RWPE1 (cell line): ENCODE results near the gene KIRREL3.

Experiments
- CTCF ChIA-PET: fragments of 350-600 bp; sonication (Branson Sonifier 250); formaldehyde crosslinking; extraction: SDS; loops from one replicate; lab custom pipeline; 2021; lab: Yijun Ruan, JAX
- POLR2A ChIA-PET: fragments of 400-600 bp; formaldehyde crosslinking; extraction: SDS; loops from one replicate; lab custom pipeline; 2020; ENCODE audit warnings: antibody characterized with exemption; ENCODE audit not compliant: low non-redundant PET; lab: Yijun Ruan, JAX
- DNase-seq: peaks from one replicate; pipeline ENCODE4 v3.0.0; 2012; ENCODE audit warnings: low spot score
- H3K27ac ChIP-seq: fragments of 450-650 bp; 2 replicates; pipeline ENCODE4 v1.5.1; 2017
- CTCF ChIP-seq: fragments of 450-650 bp; conservative IDR thresholded peaks from 2 replicates; pipeline ENCODE4 v1.5.1; 2017; ENCODE audit warnings: low read depth, mild to moderate bottlenecking

Gene KIRREL3

GRCh38 chr11:126971305-126971704 is 29.3 kb downstream of the KIRREL3 start:
- POLR2A ChIA-PET, result no interaction called here

DNA sequence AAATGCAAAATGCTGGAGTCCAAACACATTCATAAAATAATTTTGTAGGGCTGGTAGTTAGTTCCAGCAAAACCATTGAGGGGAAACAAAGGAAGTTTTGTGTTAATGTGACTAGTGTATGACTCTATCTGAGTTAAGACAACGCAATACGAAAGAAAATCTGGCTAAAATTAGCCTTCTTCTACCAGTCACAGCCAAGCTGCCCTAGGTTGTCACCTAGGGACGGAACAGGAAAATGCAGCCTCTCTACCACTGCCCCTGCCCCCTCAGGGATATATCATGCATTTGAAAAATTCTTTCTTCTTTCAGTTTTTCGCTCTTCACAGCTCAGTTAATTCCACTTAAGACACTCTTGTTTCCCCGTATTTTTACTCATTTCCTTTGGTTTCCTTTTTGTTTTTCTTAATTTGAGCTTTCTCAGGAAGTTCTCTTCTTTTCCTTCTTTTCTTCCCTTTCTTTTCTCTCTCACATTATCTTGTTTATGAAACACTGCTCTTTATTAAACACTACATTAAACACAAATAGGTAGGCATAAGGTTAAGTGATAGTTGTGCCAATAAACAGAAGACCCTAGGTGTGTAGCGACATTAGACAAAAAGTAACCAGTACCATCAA is 30.6 kb downstream of the KIRREL3 start:
- ChIA-PET POLR2A (no interaction called here), CTCF (interaction anchor here (0.8 to 1.0 kb wide), 2 partner anchors 104 to 368 kb away, joined by 3 to 4 read pairs; no protein-coding TSS in a partner anchor)
- no peak for TF ChIP-seq CTCF
- no peak overlapping the region for H3K27ac ChIP-seq
- no peak for DNase-seq

More at GRCh38 chr11:126971305-126971704, 29.3 kb downstream of the KIRREL3 start:
- CTCF ChIA-PET, result interaction anchor here (0.7 kb wide), 1 partner anchor 88 kb away, joined by 3 read pairs; no protein-coding TSS in a partner anchor
- no peak for TF ChIP-seq CTCF
- no peak for DNase-seq
- H3K27ac ChIP-seq, result no peak overlapping the region

- POLR2A ChIA-PET, result no interaction called here
- CTCF ChIA-PET, result no interaction called here
- no peak overlapping the region for H3K27ac ChIP-seq
- no peak for TF ChIP-seq CTCF
- DNase-seq, result no peak
Measured at GRCh38 chr11:126968915-126969314, 31.7 kb downstream of the KIRREL3 start.

DNA sequence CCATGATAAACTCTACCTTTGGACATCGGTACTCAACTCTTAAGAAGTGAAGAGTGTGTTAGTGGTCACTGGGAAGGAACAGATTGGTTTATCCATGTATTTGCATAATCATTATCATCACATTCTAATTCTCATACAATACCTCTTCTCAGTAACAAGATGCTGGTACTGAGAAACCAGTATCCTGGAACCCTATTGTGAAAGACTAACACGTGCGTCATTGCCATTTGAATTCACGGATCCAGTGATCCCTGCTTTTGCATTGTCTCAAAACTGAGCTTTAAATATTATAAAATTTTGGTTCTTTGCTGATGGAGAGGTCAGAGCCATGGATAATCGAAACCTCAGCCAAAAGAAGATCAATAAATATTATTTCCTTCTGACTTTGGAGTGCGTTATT is 35.2 kb downstream of the KIRREL3 start:
- POLR2A ChIA-PET, result no interaction called here
- CTCF ChIA-PET, result interaction anchor here (0.7 kb wide), 1 partner anchor 1137 kb away, joined by 3 read pairs; no protein-coding TSS in a partner anchor
- no peak for DNase-seq
- H3K27ac ChIP-seq, result no peak overlapping the region
- no peak for TF ChIP-seq CTCF

DNA sequence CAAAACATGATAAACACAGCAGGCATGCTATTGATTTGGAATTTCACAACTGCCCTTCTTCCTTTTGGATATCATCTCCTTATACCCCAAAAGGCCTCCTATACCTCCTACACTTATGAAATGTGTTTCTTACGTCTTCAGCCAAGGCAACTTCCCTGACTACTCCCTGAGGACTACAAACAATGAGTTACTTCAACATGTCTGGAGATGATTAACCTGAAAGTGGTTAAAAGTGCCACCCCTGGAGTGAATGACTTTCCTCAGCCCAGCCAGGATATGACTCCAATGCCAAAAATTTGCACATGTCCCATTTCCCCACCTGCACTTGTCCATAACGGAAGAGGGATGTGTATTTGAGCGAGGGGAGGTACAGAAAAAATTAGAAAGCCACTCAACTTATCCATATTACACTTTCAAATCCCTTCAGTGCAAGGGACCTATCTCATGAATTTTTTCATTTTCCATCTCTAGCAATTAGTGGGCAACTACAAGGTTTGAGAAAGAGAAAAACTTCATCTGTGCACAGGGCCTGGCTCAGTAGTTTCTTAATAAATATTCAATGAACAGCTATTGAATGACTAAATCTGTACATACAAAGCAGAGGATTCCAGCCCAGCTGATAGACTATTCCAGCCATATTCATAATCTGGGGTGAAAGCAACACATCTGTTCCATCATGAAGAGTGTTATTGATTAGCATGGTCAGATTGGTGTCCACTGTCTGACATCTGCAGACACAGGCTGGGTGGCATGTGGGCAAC is 36.8 kb downstream of the KIRREL3 start:
- POLR2A ChIA-PET, result no interaction called here
- CTCF ChIA-PET, result no interaction called here
- no peak for TF ChIP-seq CTCF
- H3K27ac ChIP-seq, result no peak overlapping the region
- no peak for DNase-seq

DNA sequence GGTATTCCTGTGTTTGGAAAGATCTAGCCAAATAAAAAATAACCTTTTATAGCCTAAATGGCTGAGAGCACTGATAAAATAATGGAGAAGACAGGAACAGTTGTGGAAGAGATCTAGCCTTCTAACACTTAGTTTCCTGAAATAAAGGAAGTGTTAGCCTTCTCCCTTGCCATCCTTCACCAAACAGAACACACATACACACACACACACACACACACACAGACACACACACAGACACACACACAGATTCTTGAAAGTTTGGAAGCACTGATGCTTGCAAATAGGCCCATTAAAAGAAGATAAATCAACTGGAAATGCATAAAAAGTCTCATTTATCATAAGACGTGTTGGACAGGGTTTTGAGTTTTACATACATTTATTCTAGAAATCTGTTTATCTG is 37.5 kb downstream of the KIRREL3 start:
- no peak for DNase-seq
- POLR2A ChIA-PET, result no interaction called here
- H3K27ac ChIP-seq, result no peak overlapping the region
- TF ChIP-seq CTCF, result no peak
- CTCF ChIA-PET, result no interaction called here
